H9 (cell line): Measurements from ENCODE around the gene SLC17A5. TPM values are rescaled to one million over a fixed set of nuclear protein-coding genes. Genes with fewer than 3 reads are reported as not detected.

Source experiments
- DNase-seq: peaks from one replicate; pipeline ENCODE4 v3.0.0-alpha.2; 2017
- H2AFZ ChIP-seq: one replicate; pipeline ENCODE4 v1.6.1; 2013; ENCODE audit warnings: mild to moderate bottlenecking, low read length, control low read depth, moderate library complexity
- H2AK5ac ChIP-seq: 2 replicates; pipeline ENCODE4 v1.6.1; 2013; ENCODE audit warnings: low read length, control low read depth, mixed read lengths; ENCODE audit not compliant: insufficient read length
- H2BK120ac ChIP-seq: one replicate; pipeline ENCODE4 v1.6.1; 2013; ENCODE audit warnings: low read depth, mild to moderate bottlenecking, low read length, control low read depth, inconsistent platforms; ENCODE audit not compliant: poor library complexity, severe bottlenecking
- H2BK12ac ChIP-seq: 2 replicates; pipeline ENCODE4 v1.6.1; 2013; ENCODE audit warnings: low read length, control low read depth, mixed read lengths, low read depth; ENCODE audit not compliant: insufficient read length
- H2BK15ac ChIP-seq: 2 replicates; pipeline ENCODE4 v1.6.1; 2013; ENCODE audit warnings: low read depth, low read length, control low read depth
- H2BK20ac ChIP-seq: one replicate; pipeline ENCODE4 v1.6.1; 2013; ENCODE audit warnings: low read depth, mild to moderate bottlenecking, low read length, control low read depth, inconsistent platforms; ENCODE audit not compliant: poor library complexity, severe bottlenecking
- H2BK5ac ChIP-seq: 2 replicates; pipeline ENCODE4 v1.6.1; 2013; ENCODE audit warnings: low read length, control low read depth, mixed read lengths; ENCODE audit not compliant: insufficient read length
- H3K14ac ChIP-seq: 2 replicates; pipeline ENCODE4 v1.6.1; 2013; ENCODE audit warnings: low read length, control low read depth; ENCODE audit not compliant: insufficient read depth
- H3K18ac ChIP-seq: 2 replicates; pipeline ENCODE4 v1.6.1; 2013; ENCODE audit warnings: low read depth, mild to moderate bottlenecking, mixed read lengths, low read length, control low read depth; ENCODE audit not compliant: insufficient read length
- H3K23ac ChIP-seq: 2 replicates; pipeline ENCODE4 v1.6.1; 2013; ENCODE audit warnings: low read length, control low read depth, mixed read lengths, low read depth; ENCODE audit not compliant: insufficient read length
- H3K23me2 ChIP-seq: 2 replicates; pipeline ENCODE4 v1.6.1; 2013; ENCODE audit warnings: low read depth, mild to moderate bottlenecking, mixed read lengths, low read length, control low read depth; ENCODE audit not compliant: insufficient read length, poor library complexity, severe bottlenecking
- H3K27ac ChIP-seq: 2 replicates; pipeline ENCODE4 v1.5.1; 2013; ENCODE audit warnings: low read length, control low read depth, mixed read lengths, low read depth; ENCODE audit not compliant: insufficient read length
- H3K27me3 ChIP-seq: 2 replicates; pipeline ENCODE4 v1.6.1; 2013; ENCODE audit warnings: low read length, control low read depth, inconsistent platforms; ENCODE audit not compliant: insufficient read depth
- H3K4ac ChIP-seq: 2 replicates; pipeline ENCODE4 v1.6.1; 2013; ENCODE audit warnings: low read depth, mild to moderate bottlenecking, control low read depth, inconsistent platforms, low read length, moderate library complexity
- H3K4me1 ChIP-seq: 2 replicates; pipeline ENCODE4 v1.6.1; 2013; ENCODE audit warnings: low read length, control low read depth, inconsistent platforms; ENCODE audit not compliant: insufficient read depth
- H3K4me2 ChIP-seq: 2 replicates; pipeline ENCODE4 v1.6.1; 2013; ENCODE audit warnings: low read length, control low read depth, mixed read lengths; ENCODE audit not compliant: insufficient read length, insufficient read depth
- H3K56ac ChIP-seq: 2 replicates; pipeline ENCODE4 v1.6.1; 2013; ENCODE audit warnings: low read depth, mild to moderate bottlenecking, mixed read lengths, low read length, control low read depth; ENCODE audit not compliant: insufficient read length
- H3K79me1 ChIP-seq: 2 replicates; pipeline ENCODE4 v1.6.1; 2013; ENCODE audit warnings: low read depth, mild to moderate bottlenecking, moderate library complexity, low read length, control low read depth, inconsistent platforms; ENCODE audit not compliant: insufficient read depth, poor library complexity, severe bottlenecking
- H3K79me2 ChIP-seq: 2 replicates; pipeline ENCODE4 v1.6.1; 2013; ENCODE audit warnings: low read length, control low read depth, inconsistent platforms; ENCODE audit not compliant: insufficient read depth
- H3K9ac ChIP-seq: 2 replicates; pipeline ENCODE4 v1.6.1; 2013; ENCODE audit warnings: low read length, control low read depth, mixed read lengths; ENCODE audit not compliant: insufficient read length; ENCODE audit errors: extremely low read depth
- H3K9me3 ChIP-seq: one replicate; pipeline ENCODE4 v1.6.1; 2013; ENCODE audit warnings: low read depth, low read length, inconsistent platforms; ENCODE audit not compliant: control insufficient read depth
- H3T11ph ChIP-seq: one replicate; pipeline ENCODE4 v1.6.1; 2013; ENCODE audit warnings: mild to moderate bottlenecking, low read length, control low read depth, inconsistent platforms
- H4K20me1 ChIP-seq: one replicate; pipeline ENCODE4 v1.6.1; 2013; ENCODE audit not compliant: control insufficient read depth, insufficient read length, insufficient read depth
- H4K5ac ChIP-seq: 2 replicates; pipeline ENCODE4 v1.6.1; 2013; ENCODE audit warnings: low read depth, mild to moderate bottlenecking, mixed read lengths, low read length, control low read depth; ENCODE audit not compliant: insufficient read length
- H4K8ac ChIP-seq: replicated peaks from 2 replicates; pipeline ENCODE4 v1.6.1; 2013; ENCODE audit warnings: low read length, control low read depth, mixed read lengths, low read depth; ENCODE audit not compliant: insufficient read length
- H4K91ac ChIP-seq: 2 replicates; pipeline ENCODE4 v1.6.1; 2013; ENCODE audit warnings: low read depth, mild to moderate bottlenecking, moderate library complexity, mixed read lengths, low read length, control low read depth; ENCODE audit not compliant: insufficient read length
- H3K27ac Mint-ChIP-seq, 3 experiments: 2 replicates in 2 of 3; 3 replicates in 1 of 3; pipeline ENCODE4 v1.8.0; 2020 to 2021; ENCODE audit warnings: mixed read lengths in 3 of 3, mild to moderate bottlenecking in 1 of 3, moderate library complexity in 1 of 3
- H3K27me3 Mint-ChIP-seq: 2 replicates; pipeline ENCODE4 v1.8.0; 2021; ENCODE audit warnings: low read depth, mild to moderate bottlenecking, moderate library complexity, mixed read lengths
- H3K36me3 Mint-ChIP-seq, 3 experiments: 2 replicates in 2 of 3; 3 replicates in 1 of 3; pipeline ENCODE4 v1.8.0; 2020 to 2021; ENCODE audit warnings: low read depth in 3 of 3, mixed read lengths in 3 of 3; ENCODE audit not compliant: insufficient read depth in 1 of 3
- H3K4me1 Mint-ChIP-seq, 2 experiments: 2 replicates each; pipeline ENCODE4 v1.8.0; 2020; ENCODE audit warnings: mixed read lengths in 2 of 2
- H3K4me3 Mint-ChIP-seq, 2 experiments: 2 replicates in 1 of 2; 3 replicates in 1 of 2; pipeline ENCODE4 v1.8.0; 2020 to 2021; ENCODE audit warnings: mild to moderate bottlenecking in 2 of 2, mixed read lengths in 2 of 2, moderate library complexity in 1 of 2
- H3K9me3 Mint-ChIP-seq, 2 experiments: 2 replicates in 1 of 2; 3 replicates in 1 of 2; pipeline ENCODE4 v1.8.0; 2020; ENCODE audit warnings: mild to moderate bottlenecking in 2 of 2, mixed read lengths in 2 of 2, moderate library complexity in 1 of 2
- CTCF ChIP-seq: fragments of 200-600 bp; sonication (generic); conservative IDR thresholded peaks from 3 replicates; pipeline ENCODE4 v1.8.0; 2021; ENCODE audit warnings: antibody characterized with exemption, mild to moderate bottlenecking
- WGBS: extraction: QIAGEN DNeasy Blood & Tissue Kit; methylation state at CpG from one replicate; pipeline ENCODE4 v1.1.7; 2013; ENCODE audit warnings: missing lambda C conversion rate, low lambda C conversion rate, mixed read lengths; ENCODE audit not compliant: insufficient read length; ENCODE audit errors: extremely low coverage; 5-methylcytosine and 5-hydroxymethylcytosine counted together
- total RNA-seq: library from RNA; stranded (reverse); gene quantifications from 2 replicates; pipeline ENCODE4 v1.2.1, GENCODE V29; 2021

The SLC17A5 gene
- total RNA-seq, 1 experiment from 2014 or later = 8.9 TPM

GRCh38 chr6:73586416-73586974 lies 67.3 kb downstream of the SLC17A5 start:
- H3K18ac ChIP-seq = peak overlapping the region; percentile 74
- no peak overlapping the region for H3K56ac ChIP-seq
- peak overlapping the region; percentile 57 for H3K4me2 ChIP-seq
- H3K27me3 Mint-ChIP-seq = no peaks in the 10 kb centered on the region
- no peak overlapping the region for H2BK120ac ChIP-seq
- H3K4ac ChIP-seq = no peak overlapping the region; the same call in 1 of the 2 replicates
- peak overlapping the region; percentile 61 for H3K9ac ChIP-seq
- peak overlapping the region in 1 of 2 experiments; percentile 50; a peak in 1 of 5 replicates for H3K4me3 Mint-ChIP-seq
- no peak overlapping the region for H2BK20ac ChIP-seq
- H3K9me3 Mint-ChIP-seq = peaks cover 3% of the 10 kb centered on the region in 2 experiments; a peak in 2 of 5 replicates
- H3K4me1 Mint-ChIP-seq = peaks cover 23 to 25% of the 10 kb centered on the region in 2 experiments
- no peak for TF ChIP-seq CTCF
- no peak overlapping the region for H2BK12ac ChIP-seq
- H2BK5ac ChIP-seq = peak overlapping the region; percentile 93
- H3K27ac ChIP-seq = peak overlapping the region; percentile 99
- no peak overlapping the region for H4K8ac ChIP-seq
- H4K91ac ChIP-seq = no peak overlapping the region
- no peaks in the 10 kb centered on the region for H3K9me3 ChIP-seq
- DNase-seq = no peak
- H3K36me3 Mint-ChIP-seq = peaks cover 0 to 3% (median 3%) of the 10 kb centered on the region in 3 experiments; a peak in 2 of 7 replicates
- H3K23ac ChIP-seq = no peak overlapping the region
- H3T11ph ChIP-seq = peak overlapping the region; percentile 53
- no CpG with 5 or more reads among the region's 6 CpGs for WGBS
- H4K20me1 ChIP-seq = no peaks in the 10 kb centered on the region
- peak overlapping the region; percentile 56 for H2AFZ ChIP-seq
- no peaks in the 10 kb centered on the region for H3K79me2 ChIP-seq
- H2BK15ac ChIP-seq = no peak overlapping the region
- no peak overlapping the region; the same call in 1 of the 2 replicates for H3K14ac ChIP-seq
- no peaks in the 10 kb centered on the region for H3K79me1 ChIP-seq
- H3K27ac Mint-ChIP-seq = peak overlapping the region; percentile 97 to 99 (median 99)
- H2AK5ac ChIP-seq = no peak overlapping the region
- H3K23me2 ChIP-seq = no peaks in the 10 kb centered on the region
- no peak overlapping the region for H4K5ac ChIP-seq
- H3K4me1 ChIP-seq = peaks cover 2% of the 10 kb centered on the region; the same call in 1 of the 2 replicates
- no peaks in the 10 kb centered on the region for H3K27me3 ChIP-seq
